CD8-positive, alpha-beta memory T cell (primary cell): ENCODE data around the gene KDM6A. TPM values are rescaled to one million over a fixed set of nuclear protein-coding genes. Genes with fewer than 3 reads are reported as not detected.
A peak's percentile ranks its signal among the peaks of the same experiment; 100 is the strongest.

Source experiments
- CTCF ChIA-PET: fragments of 350-600 bp; sonication (Branson Sonifier 250); formaldehyde crosslinking; loops from one replicate; lab custom pipeline; 2021; ENCODE audit warnings: antibody characterized with exemption; lab: Charles Lee
- POLR2A ChIA-PET: fragments of 350-600 bp; sonication (Branson Sonifier 250); formaldehyde crosslinking; loops from one replicate; lab custom pipeline; 2021; ENCODE audit warnings: antibody characterized with exemption; lab: Charles Lee
- DNase-seq, 5 donors: peaks; one replicate each; pipeline versions ENCODE4 v3.0.0 to v3.0.0-alpha.2; 2020 to 2022; ENCODE audit warnings: mixed read lengths in 1 of 5
- H3K27ac ChIP-seq: one replicate; pipeline ENCODE4 v1.7.0; 2013; ENCODE audit warnings: low read depth, mild to moderate bottlenecking, low read length, moderate library complexity
- H3K27me3 ChIP-seq: 2 replicates; pipeline ENCODE4 v1.7.0; 2013; ENCODE audit warnings: low read length, mild to moderate bottlenecking; ENCODE audit not compliant: insufficient read depth, poor library complexity, severe bottlenecking
- H3K36me3 ChIP-seq: 2 replicates; pipeline ENCODE4 v1.7.0; 2013; ENCODE audit warnings: mild to moderate bottlenecking, low read length, moderate library complexity; ENCODE audit not compliant: insufficient read depth
- H3K4me1 ChIP-seq: 2 replicates; pipeline ENCODE4 v1.7.0; 2013; ENCODE audit warnings: mild to moderate bottlenecking, low read length, moderate library complexity; ENCODE audit not compliant: insufficient read depth
- H3K4me3 ChIP-seq: 2 replicates; pipeline ENCODE4 v1.7.0; 2013; ENCODE audit warnings: mild to moderate bottlenecking, low read length
- H3K9me3 ChIP-seq: 2 replicates; pipeline ENCODE4 v1.7.0; 2013; ENCODE audit warnings: mild to moderate bottlenecking, low read length
- H3K27ac Mint-ChIP-seq, 8 donors: one replicate each; pipeline ENCODE4 v1.8.0; 2020 to 2021; ENCODE audit warnings: mixed read lengths in 8 of 8, mild to moderate bottlenecking in 6 of 8, inconsistent platforms in 3 of 8, moderate library complexity in 3 of 8
- H3K27me3 Mint-ChIP-seq, 2 donors: one replicate each; pipeline ENCODE4 v1.8.0; 2020 to 2021; ENCODE audit warnings: mixed read lengths in 2 of 2, mild to moderate bottlenecking in 1 of 2, moderate library complexity in 1 of 2
- H3K36me3 Mint-ChIP-seq, 3 donors: one replicate each; pipeline ENCODE4 v1.8.0; 2020 to 2021; ENCODE audit warnings: mixed read lengths in 3 of 3, inconsistent platforms in 1 of 3, mild to moderate bottlenecking in 1 of 3
- H3K4me1 Mint-ChIP-seq, 3 donors: one replicate each; pipeline ENCODE4 v1.8.0; 2020 to 2021; ENCODE audit warnings: mixed read lengths in 3 of 3, inconsistent platforms in 1 of 3, mild to moderate bottlenecking in 1 of 3
- H3K4me3 Mint-ChIP-seq, 7 donors: one replicate each; pipeline ENCODE4 v1.8.0; 2020 to 2021; ENCODE audit warnings: mixed read lengths in 7 of 7, mild to moderate bottlenecking in 6 of 7, moderate library complexity in 4 of 7, inconsistent platforms in 2 of 7
- H3K9me3 Mint-ChIP-seq, 5 donors: one replicate each; pipeline ENCODE4 v1.8.0; 2020 to 2022; ENCODE audit warnings: mixed read lengths in 5 of 5, mild to moderate bottlenecking in 3 of 5, moderate library complexity in 2 of 5, inconsistent platforms in 1 of 5
- polyA plus RNA-seq: library from polyadenylated mRNA; unstranded; fragments of 300-500 nt; fragmentation: Illumina TruSeq; gene quantifications from one replicate; pipeline ENCODE4 v1.2.3, GENCODE V29; 2021
- total RNA-seq, 2 experiments: library from RNA; stranded (reverse); gene quantifications; one replicate each; pipeline ENCODE4 v1.2.3, GENCODE V29; 2021

The KDM6A gene
- total and polyA plus RNA-seq, 3 experiments from 2014 or later = 20.7 to 23.7 (median 21.5) TPM

DNA sequence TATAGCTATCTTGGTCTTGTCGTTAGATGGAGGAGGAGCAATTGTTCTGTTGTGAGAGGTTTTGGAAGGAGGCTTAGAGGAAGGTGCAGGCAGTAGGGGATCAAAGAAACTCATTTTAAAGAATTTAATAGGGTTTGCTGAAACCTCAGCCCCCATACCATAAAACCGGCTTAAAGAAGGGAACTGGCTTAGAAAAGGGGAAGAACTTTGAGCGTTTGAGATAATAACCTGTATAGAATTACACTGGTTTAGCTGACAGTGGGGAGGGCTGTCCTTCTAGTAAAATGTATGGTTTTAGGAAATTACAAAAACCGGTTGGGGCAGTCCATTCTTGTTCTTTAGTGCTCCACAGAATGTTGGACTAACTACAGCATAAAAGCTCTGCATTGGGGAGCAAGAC, 128.1 kb downstream of the KDM6A start:
- Mint-ChIP-seq H3K4me3 (peak overlapping the region in 5 of 7 donors; percentile 52 to 83 (median 72)), H3K4me1 (peaks cover 62 to 83% (median 69%) of the 10 kb centered on the region in 3 donors), H3K9me3 (peaks cover 0 to 4% (median 2%) of the 10 kb centered on the region in 5 donors), H3K36me3 (peaks cover 8 to 14% (median 9%) of the 10 kb centered on the region in 3 donors), H3K27ac (peak overlapping the region in 4 of 8 donors; percentile 14 to 63 (median 50)), H3K27me3 (no peaks in the 10 kb centered on the region)
- Histone ChIP-seq H3K27ac (no peak overlapping the region), H3K9me3 (no peaks in the 10 kb centered on the region), H3K4me3 (no peak overlapping the region), H3K4me1 (peaks cover 23% of the 10 kb centered on the region), H3K36me3 (no peaks in the 10 kb centered on the region), H3K27me3 (no peaks in the 10 kb centered on the region)
- DNase-seq = no peak
- ChIA-PET POLR2A (no interaction called here), CTCF (no interaction called here)

GRCh38 chrX:45003085-45003484, 130.1 kb downstream of the KDM6A start:
- no peaks in the 10 kb centered on the region for H3K36me3 ChIP-seq
- ChIA-PET CTCF (no interaction called here), POLR2A (no interaction called here)
- H3K27ac ChIP-seq = no peak overlapping the region
- H3K4me3 ChIP-seq = no peak overlapping the region
- Mint-ChIP-seq H3K4me1 (peaks cover 62 to 84% (median 65%) of the 10 kb centered on the region in 3 donors), H3K4me3 (no peak overlapping the region), H3K27ac (no peak overlapping the region), H3K36me3 (peaks cover 12 to 17% (median 15%) of the 10 kb centered on the region in 3 donors), H3K9me3 (peaks cover 0 to 9% (median 3%) of the 10 kb centered on the region in 5 donors), H3K27me3 (no peaks in the 10 kb centered on the region)
- peaks cover 6% of the 10 kb centered on the region for H3K4me1 ChIP-seq
- DNase-seq = no peak
- no peaks in the 10 kb centered on the region for H3K9me3 ChIP-seq
- no peaks in the 10 kb centered on the region for H3K27me3 ChIP-seq

DNA sequence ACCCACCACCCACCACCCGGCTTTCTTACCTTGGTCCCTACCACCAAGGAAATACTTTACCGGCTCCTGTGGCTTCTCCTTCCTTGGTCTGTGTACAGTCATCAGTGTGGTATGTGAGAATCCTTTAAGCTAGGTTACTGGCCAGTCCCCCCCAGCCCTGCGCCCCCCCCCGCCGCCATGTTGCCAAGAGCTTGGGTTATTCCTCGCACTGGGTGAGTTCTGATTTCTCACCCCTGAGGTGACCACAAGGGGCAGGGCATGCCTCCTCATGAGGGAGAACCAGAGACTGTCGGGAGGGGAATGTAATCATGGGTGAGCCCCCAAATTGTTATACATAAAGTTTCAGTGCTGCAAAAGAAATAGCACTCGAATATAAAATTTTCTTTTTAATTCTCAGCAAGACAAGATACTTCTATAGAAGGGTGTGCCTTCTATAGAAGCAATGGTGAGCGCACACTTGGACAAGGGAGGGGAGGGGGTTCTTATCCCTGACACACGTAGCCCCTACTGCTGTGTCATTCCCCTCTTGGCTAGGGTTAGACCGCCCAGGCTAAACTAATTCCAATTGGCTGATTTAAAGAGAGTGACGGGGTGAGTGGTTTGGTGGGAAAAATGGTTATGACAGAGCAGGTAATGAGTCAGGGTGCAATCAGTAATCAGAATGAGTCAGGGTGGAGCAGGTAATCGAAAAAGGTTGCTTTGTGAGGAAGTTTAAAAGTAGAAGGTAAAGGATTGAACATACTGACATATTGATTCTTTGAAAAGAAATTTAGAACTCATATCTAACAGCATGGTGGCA, 133.2 kb downstream of the KDM6A start:
- peaks cover 0 to 9% (median 3%) of the 10 kb centered on the region in 5 donors for H3K9me3 Mint-ChIP-seq
- H3K36me3 Mint-ChIP-seq = peaks cover 9 to 17% (median 15%) of the 10 kb centered on the region in 3 donors
- POLR2A ChIA-PET = no interaction called here
- no peaks in the 10 kb centered on the region for H3K27me3 ChIP-seq
- no peaks in the 10 kb centered on the region for H3K9me3 ChIP-seq
- peak overlapping the region in 2 of 7 donors; percentile 2 to 44 for H3K4me3 Mint-ChIP-seq
- peaks cover 55 to 89% (median 60%) of the 10 kb centered on the region in 3 donors for H3K4me1 Mint-ChIP-seq
- H3K27ac Mint-ChIP-seq = peak overlapping the region in 5 of 8 donors; percentile 9 to 52 (median 29)
- no peaks in the 10 kb centered on the region for H3K36me3 ChIP-seq
- CTCF ChIA-PET = no interaction called here
- no peak overlapping the region for H3K4me3 ChIP-seq
- H3K27me3 Mint-ChIP-seq = no peaks in the 10 kb centered on the region
- H3K4me1 ChIP-seq = peaks cover 6% of the 10 kb centered on the region
- no peak overlapping the region for H3K27ac ChIP-seq
- DNase-seq = no peak

GRCh38 chrX:45007598-45007997, 134.6 kb downstream of the KDM6A start:
- peaks cover 0 to 9% (median 3%) of the 10 kb centered on the region in 5 donors for H3K9me3 Mint-ChIP-seq
- H3K4me1 Mint-ChIP-seq = peaks cover 54 to 82% (median 59%) of the 10 kb centered on the region in 3 donors
- Histone ChIP-seq H3K27me3 (no peaks in the 10 kb centered on the region), H3K36me3 (no peaks in the 10 kb centered on the region), H3K4me1 (no peaks in the 10 kb centered on the region), H3K27ac (no peak overlapping the region), H3K4me3 (no peak overlapping the region), H3K9me3 (no peaks in the 10 kb centered on the region)
- no peak overlapping the region for H3K4me3 Mint-ChIP-seq
- CTCF ChIA-PET = no interaction called here
- peak overlapping the region in 2 of 8 donors; percentile 5 to 41 for H3K27ac Mint-ChIP-seq
- H3K27me3 Mint-ChIP-seq = no peaks in the 10 kb centered on the region
- POLR2A ChIA-PET = no interaction called here
- DNase-seq = no peak
- H3K36me3 Mint-ChIP-seq = peaks cover 9 to 20% (median 15%) of the 10 kb centered on the region in 3 donors

DNA sequence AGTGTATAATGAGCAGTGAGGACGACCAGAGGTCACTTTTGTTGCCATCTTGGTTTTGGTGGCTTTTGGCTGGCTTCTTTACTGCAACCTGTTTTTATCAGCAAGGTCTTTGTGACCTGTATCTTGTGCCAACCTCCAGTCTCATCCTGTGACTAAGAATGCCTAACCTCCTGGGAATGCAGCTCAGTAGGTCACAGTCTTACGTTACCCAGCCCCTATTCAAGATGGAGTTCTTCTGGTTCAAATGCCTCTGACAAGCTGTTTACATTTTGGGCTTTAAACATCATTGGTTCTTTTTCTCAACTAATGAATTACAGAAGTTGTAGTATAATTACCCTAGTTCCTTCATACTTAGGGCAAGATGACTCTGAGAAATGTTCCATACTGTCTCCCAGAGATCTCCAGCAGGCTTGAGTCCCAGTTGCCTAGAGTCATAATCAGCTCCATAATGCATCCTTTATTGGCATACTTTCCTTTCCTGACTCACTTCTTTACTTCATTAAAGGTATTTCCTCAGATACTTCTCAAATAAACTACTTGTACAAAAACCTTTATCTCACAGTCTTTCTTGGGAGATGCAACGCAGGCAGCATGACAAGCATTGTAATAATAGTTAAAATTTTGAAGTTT, 136.5 kb downstream of the KDM6A start:
- DNase-seq = no peak
- H3K4me1 ChIP-seq = no peaks in the 10 kb centered on the region
- no peaks in the 10 kb centered on the region for H3K27me3 Mint-ChIP-seq
- H3K9me3 Mint-ChIP-seq = peaks cover 0 to 9% (median 3%) of the 10 kb centered on the region in 5 donors
- ChIA-PET CTCF (no interaction called here), POLR2A (no interaction called here)
- H3K4me3 ChIP-seq = no peak overlapping the region
- H3K36me3 Mint-ChIP-seq = peaks cover 7 to 15% (median 11%) of the 10 kb centered on the region in 3 donors
- no peak overlapping the region for H3K4me3 Mint-ChIP-seq
- H3K9me3 ChIP-seq = no peaks in the 10 kb centered on the region
- H3K4me1 Mint-ChIP-seq = peaks cover 66 to 83% (median 70%) of the 10 kb centered on the region in 3 donors
- peak overlapping the region in 1 of 8 donors; percentile 30 for H3K27ac Mint-ChIP-seq
- H3K36me3 ChIP-seq = no peaks in the 10 kb centered on the region
- no peaks in the 10 kb centered on the region for H3K27me3 ChIP-seq
- no peak overlapping the region for H3K27ac ChIP-seq

GRCh38 chrX:45011131-45011530, 138.1 kb downstream of the KDM6A start:
- peak overlapping the region in 2 of 8 donors; percentile 36 to 45 for H3K27ac Mint-ChIP-seq

GRCh38 chrX:45011597-45011996, 138.6 kb downstream of the KDM6A start:
- Histone ChIP-seq H3K4me3 (no peak overlapping the region), H3K4me1 (no peaks in the 10 kb centered on the region), H3K27ac (no peak overlapping the region), H3K36me3 (no peaks in the 10 kb centered on the region), H3K27me3 (no peaks in the 10 kb centered on the region), H3K9me3 (no peaks in the 10 kb centered on the region)
- Mint-ChIP-seq H3K27ac (no peak overlapping the region), H3K9me3 (peaks cover 0 to under 1% (median 0%) of the 10 kb centered on the region in 5 donors), H3K27me3 (no peaks in the 10 kb centered on the region), H3K4me1 (peaks cover 67 to 85% (median 74%) of the 10 kb centered on the region in 3 donors), H3K36me3 (peaks cover under 1 to 5% (median 1%) of the 10 kb centered on the region in 3 donors), H3K4me3 (no peak overlapping the region)
- POLR2A ChIA-PET = no interaction called here
- DNase-seq = no peak
- CTCF ChIA-PET = no interaction called here

More at GRCh38 chrX:45011131-45011530, 138.1 kb downstream of the KDM6A start:
- Mint-ChIP-seq H3K9me3 (peaks cover 0 to 6% (median 0%) of the 10 kb centered on the region in 5 donors), H3K4me3 (no peak overlapping the region), H3K36me3 (peaks cover 4 to 8% (median 5%) of the 10 kb centered on the region in 3 donors), H3K27me3 (no peaks in the 10 kb centered on the region), H3K4me1 (peaks cover 72 to 89% (median 78%) of the 10 kb centered on the region in 3 donors)
- Histone ChIP-seq H3K4me1 (no peaks in the 10 kb centered on the region), H3K27ac (no peak overlapping the region), H3K9me3 (no peaks in the 10 kb centered on the region), H3K36me3 (no peaks in the 10 kb centered on the region), H3K4me3 (no peak overlapping the region), H3K27me3 (no peaks in the 10 kb centered on the region)
- ChIA-PET POLR2A (no interaction called here), CTCF (no interaction called here)
- DNase-seq = no peak

GRCh38 chrX:45017946-45018345, 145.0 kb downstream of the KDM6A start:
- no peak for DNase-seq
- Mint-ChIP-seq H3K4me1 (peaks cover 63 to 85% (median 77%) of the 10 kb centered on the region in 3 donors), H3K27ac (no peak overlapping the region), H3K27me3 (no peaks in the 10 kb centered on the region), H3K9me3 (no peaks in the 10 kb centered on the region), H3K36me3 (peaks cover 0 to 2% (median 0%) of the 10 kb centered on the region in 3 donors), H3K4me3 (no peak overlapping the region)
- no peaks in the 10 kb centered on the region for H3K36me3 ChIP-seq
- H3K4me3 ChIP-seq = no peak overlapping the region
- ChIA-PET POLR2A (no interaction called here), CTCF (no interaction called here)
- no peaks in the 10 kb centered on the region for H3K9me3 ChIP-seq
- no peaks in the 10 kb centered on the region for H3K4me1 ChIP-seq
- H3K27ac ChIP-seq = no peak overlapping the region
- no peaks in the 10 kb centered on the region for H3K27me3 ChIP-seq
